Choroid plexus epithelial cell (primary cell): Measurements from ENCODE around the gene PLXNC1.

ENCODE experiments used
- DNase-seq: peaks from one replicate; pipeline ENCODE4 v3.0.0-alpha.2; 2010; ENCODE audit warnings: low read depth
- H3K4me3 ChIP-seq: 2 replicates; pipeline ENCODE4 v1.5.1; 2011; ENCODE audit warnings: low read depth, mild to moderate bottlenecking, control low read depth, low read length, moderate library complexity
- CTCF ChIP-seq: conservative IDR thresholded peaks from 2 replicates; pipeline ENCODE4 v1.5.1; 2011; ENCODE audit warnings: low read depth, mild to moderate bottlenecking, control low read depth, inconsistent platforms, low read length, moderate library complexity

The PLXNC1 gene

GRCh38 chr12:94143438-94143837 is 4.9 kb upstream of the PLXNC1 start:
- no peak for DNase-seq
- no peak overlapping the region for H3K4me3 ChIP-seq
- no peak for TF ChIP-seq CTCF

- no peak for DNase-seq
- no peak overlapping the region for H3K4me3 ChIP-seq
- TF ChIP-seq CTCF = no peak
Measured at GRCh38 chr12:94143951-94144350, 4.4 kb upstream of the PLXNC1 start.

- no peak for DNase-seq
- no peak overlapping the region for H3K4me3 ChIP-seq
- TF ChIP-seq CTCF = no peak
Measured at GRCh38 chr12:94144781-94145180, 3.6 kb upstream of the PLXNC1 start.

- peak; percentile 80 for DNase-seq
- peak; percentile 62 for TF ChIP-seq CTCF
- H3K4me3 ChIP-seq = no peak overlapping the region
Measured at GRCh38 chr12:94145191-94145983, 3.0 kb upstream of the PLXNC1 start.

GRCh38 chr12:94146166-94146936 is 2.0 kb upstream of the PLXNC1 start:
- H3K4me3 ChIP-seq = no peak overlapping the region
- no peak for DNase-seq
- TF ChIP-seq CTCF = no peak

- TF ChIP-seq CTCF = no peak
- no peak for DNase-seq
- H3K4me3 ChIP-seq = peak overlapping the region; percentile 59
Measured at GRCh38 chr12:94147387-94147990, 888 bp upstream of the PLXNC1 start.
